Stimulated activated CD8-positive, alpha-beta memory T cell treated with anti-CD3 and anti-CD28 coated beads, Interleukin-12 subunit alpha, Interleukin-12 subunit beta, amount 100 ng/mL, for 4 hours (primary cell): Measurements from ENCODE around the gene DDX19B.
A peak's percentile ranks its signal among the peaks of the same experiment; 100 is the strongest.
"Not testable (repeated sequence)": the region's sequence is repeated elsewhere in the genome, so short reads cannot be mapped to it uniquely, and the experiment has no call there.

Experiments
- DNase-seq: peaks from one replicate; pipeline ENCODE4 v3.0.0-alpha.2; 2020; ENCODE audit warnings: low read depth

The DDX19B gene

GRCh38 chr16:70349783-70350182, 50.8 kb downstream of the DDX19B start:
- no peak for DNase-seq

- no peak for DNase-seq
Measured at GRCh38 chr16:70359552-70359951, 60.6 kb downstream of the DDX19B start.

- DNase-seq = no peak
Measured at GRCh38 chr16:70364399-70364798, 65.4 kb downstream of the DDX19B start.

- not testable (repeated sequence) for DNase-seq
Measured at GRCh38 chr16:70370145-70370544, 71.2 kb downstream of the DDX19B start.

GRCh38 chr16:70370924-70371323, 71.9 kb downstream of the DDX19B start:
- DNase-seq = no peak

GRCh38 chr16:70372921-70373728, 74.1 kb downstream of the DDX19B start:
- no peak for DNase-seq

- DNase-seq = no peak
Measured at GRCh38 chr16:70374213-70374612, 75.2 kb downstream of the DDX19B start.

- DNase-seq = no peak
Measured at GRCh38 chr16:70375636-70376611, 76.9 kb downstream of the DDX19B start.

GRCh38 chr16:70377782-70378181, 78.8 kb downstream of the DDX19B start:
- DNase-seq = no peak

GRCh38 chr16:70378869-70379493, 80.0 kb downstream of the DDX19B start:
- no peak for DNase-seq

- DNase-seq = peak; percentile 65
Measured at GRCh38 chr16:70380248-70380918, 81.4 kb downstream of the DDX19B start.

GRCh38 chr16:70380919-70381603, 82.1 kb downstream of the DDX19B start:
- DNase-seq = peak; percentile 88

GRCh38 chr16:70381604-70382342, 82.8 kb downstream of the DDX19B start:
- no peak for DNase-seq

- DNase-seq = no peak
Measured at GRCh38 chr16:70383421-70383960, 84.5 kb downstream of the DDX19B start.
